ENCODE measurements around the gene HK1. TPM values are rescaled to one million over a fixed set of nuclear protein-coding genes. Genes with fewer than 3 reads are reported as not detected.
A peak's percentile ranks its signal among the peaks of the same experiment; 100 is the strongest.

HK1 gene
- total RNA-seq, 1 experiment from 2014 or later: 98.8 TPM

DNA sequence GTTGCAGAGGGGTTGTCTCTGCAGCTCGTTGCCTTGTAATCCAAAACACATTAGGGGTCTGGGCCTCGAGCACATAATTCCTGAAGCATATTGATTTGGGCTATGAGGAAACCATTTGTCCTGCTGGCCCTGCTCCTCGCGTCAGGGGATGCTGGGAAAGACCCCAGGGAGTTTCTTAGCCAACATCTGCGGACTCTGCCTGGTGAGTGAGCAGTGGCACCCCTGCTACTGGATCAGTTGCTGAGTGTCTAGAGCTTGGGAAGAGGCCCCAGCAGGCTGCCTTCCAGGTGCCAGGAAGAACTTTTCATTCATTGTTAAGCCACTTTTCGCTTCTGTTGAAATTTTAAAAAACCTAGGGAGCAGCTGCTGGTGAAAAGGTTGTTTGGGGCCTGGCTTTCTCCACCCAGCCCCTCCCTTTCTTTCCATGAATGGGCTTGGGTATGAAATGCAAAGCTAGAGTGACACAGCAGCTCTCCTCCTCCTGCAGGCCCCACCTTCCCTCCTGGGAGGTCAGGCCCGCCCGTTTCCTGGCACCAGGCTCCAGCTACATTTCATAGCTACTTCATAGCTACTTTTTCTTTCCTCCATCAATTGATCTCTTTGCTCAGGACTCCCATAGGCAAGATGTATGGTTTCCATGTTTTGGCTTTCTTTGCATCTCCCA, 111.7 kb downstream of the HK1 start:
- H4K5ac ChIP-seq (ENCODE audit: insufficient read length, low read depth, low read length): no peak overlapping the region
- H2BK15ac ChIP-seq (ENCODE audit: low read depth, low read length): no peak overlapping the region
- H3K4ac ChIP-seq (ENCODE audit: low read depth, low read length): no peak overlapping the region
- Mint-ChIP-seq H3K27ac (peak overlapping the region; percentile 90 to 93 (median 93); a peak in 6 of 7 replicates), H3K9me3 (no peaks in the 10 kb centered on the region), H3K36me3 (ENCODE audit: insufficient read depth in 1 of 3, low read depth in 3 of 3) (peaks cover 54 to 66% (median 55%) of the 10 kb centered on the region in 3 experiments), H3K4me3 (no peak overlapping the region; a peak in 1 of 5 replicates), H3K4me1 (peaks cover 33 to 37% of the 10 kb centered on the region in 2 experiments), H3K27me3 (ENCODE audit: low read depth) (no peaks in the 10 kb centered on the region)
- peak overlapping the region; percentile 0 for H3K18ac ChIP-seq (ENCODE audit: insufficient read length, low read depth, low read length)
- H2BK20ac ChIP-seq (ENCODE audit: low read depth, low read length, poor library complexity, severe bottlenecking): no peak overlapping the region
- H3K4me2 ChIP-seq (ENCODE audit: insufficient read depth, insufficient read length, low read length): no peak overlapping the region
- no peaks in the 10 kb centered on the region for H4K20me1 ChIP-seq (ENCODE audit: control insufficient read depth, insufficient read depth, insufficient read length)
- no peak overlapping the region for H4K8ac ChIP-seq (replicated peaks; ENCODE audit: insufficient read length, low read depth, low read length)
- no CpG with 5 or more reads among the region's 8 CpGs for WGBS (ENCODE audit: extremely low coverage, insufficient read length, low lambda C conversion rate)
- no peak overlapping the region for H3K14ac ChIP-seq (ENCODE audit: insufficient read depth, low read length)
- H2AFZ ChIP-seq (ENCODE audit: low read length): no peak overlapping the region
- H2BK120ac ChIP-seq (ENCODE audit: low read depth, low read length, poor library complexity, severe bottlenecking): no peak overlapping the region
- TF ChIP-seq, protein P1, sequence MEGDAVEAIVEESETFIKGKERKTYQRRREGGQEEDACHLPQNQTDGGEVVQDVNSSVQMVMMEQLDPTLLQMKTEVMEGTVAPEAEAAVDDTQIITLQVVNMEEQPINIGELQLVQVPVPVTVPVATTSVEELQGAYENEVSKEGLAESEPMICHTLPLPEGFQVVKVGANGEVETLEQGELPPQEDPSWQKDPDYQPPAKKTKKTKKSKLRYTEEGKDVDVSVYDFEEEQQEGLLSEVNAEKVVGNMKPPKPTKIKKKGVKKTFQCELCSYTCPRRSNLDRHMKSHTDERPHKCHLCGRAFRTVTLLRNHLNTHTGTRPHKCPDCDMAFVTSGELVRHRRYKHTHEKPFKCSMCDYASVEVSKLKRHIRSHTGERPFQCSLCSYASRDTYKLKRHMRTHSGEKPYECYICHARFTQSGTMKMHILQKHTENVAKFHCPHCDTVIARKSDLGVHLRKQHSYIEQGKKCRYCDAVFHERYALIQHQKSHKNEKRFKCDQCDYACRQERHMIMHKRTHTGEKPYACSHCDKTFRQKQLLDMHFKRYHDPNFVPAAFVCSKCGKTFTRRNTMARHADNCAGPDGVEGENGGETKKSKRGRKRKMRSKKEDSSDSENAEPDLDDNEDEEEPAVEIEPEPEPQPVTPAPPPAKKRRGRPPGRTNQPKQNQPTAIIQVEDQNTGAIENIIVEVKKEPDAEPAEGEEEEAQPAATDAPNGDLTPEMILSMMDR (conservative IDR thresholded peaks at IDR 0.05): no peak
- no peak overlapping the region for H3K56ac ChIP-seq (ENCODE audit: insufficient read length, low read depth, low read length)
- no peaks in the 10 kb centered on the region for H3K9me3 ChIP-seq (ENCODE audit: control insufficient read depth, low read depth, low read length)
- no peak overlapping the region for H3T11ph ChIP-seq (ENCODE audit: low read length)
- H2BK12ac ChIP-seq (ENCODE audit: insufficient read length, low read depth, low read length): no peak overlapping the region
- no peak overlapping the region for H2AK5ac ChIP-seq (ENCODE audit: insufficient read length, low read length)
- no peaks in the 10 kb centered on the region for H3K79me2 ChIP-seq (ENCODE audit: insufficient read depth, low read length)
- no peaks in the 10 kb centered on the region for H3K23me2 ChIP-seq (ENCODE audit: insufficient read length, low read depth, low read length, poor library complexity, severe bottlenecking)
- H3K27me3 ChIP-seq (ENCODE audit: insufficient read depth, low read length): no peaks in the 10 kb centered on the region
- H3K27ac ChIP-seq (ENCODE audit: insufficient read length, low read depth, low read length): peak overlapping the region; percentile 18
- peaks cover 16% of the 10 kb centered on the region; the same call in 1 of the 2 replicates for H3K4me1 ChIP-seq (ENCODE audit: insufficient read depth, low read length)
- no peak overlapping the region for H3K9ac ChIP-seq (ENCODE audit: extremely low read depth, insufficient read length, low read length)
- H3K23ac ChIP-seq (ENCODE audit: insufficient read length, low read depth, low read length): no peak overlapping the region
- H4K91ac ChIP-seq (ENCODE audit: insufficient read length, low read depth, low read length): no peak overlapping the region
- no peak overlapping the region for H2BK5ac ChIP-seq (ENCODE audit: insufficient read length, low read length)
- peak; percentile 88 for DNase-seq
- H3K79me1 ChIP-seq (ENCODE audit: insufficient read depth, low read depth, low read length, poor library complexity, severe bottlenecking): no peaks in the 10 kb centered on the region

Measured in H9 (cell line).